Neural cell (in vitro differentiated cells): Measurements from ENCODE around the gene SEC16A. TPM values are rescaled to one million over a fixed set of nuclear protein-coding genes. Genes with fewer than 3 reads are reported as not detected.

Source experiments
- H2AFZ ChIP-seq: fragments of 200-600, 300-800 bp; sonication (generic), shearing (Covaris generic); 2 replicates; pipeline ENCODE4 v1.6.0; 2014; ENCODE audit warnings: low read depth, mild to moderate bottlenecking, antibody characterized with exemption, low read length, moderate library complexity
- H3F3A ChIP-seq: fragments of 200-600 bp; shearing (Covaris generic); 2 replicates; pipeline ENCODE4 v1.6.1; 2016; ENCODE audit warnings: mild to moderate bottlenecking, moderate library complexity, mixed read lengths, antibody characterized with exemption, low read length; ENCODE audit not compliant: insufficient read depth, poor library complexity, severe bottlenecking
- H3K27ac ChIP-seq: fragments of 200-600, 300-800 bp; sonication (generic), shearing (Covaris generic); 2 replicates; pipeline ENCODE4 v1.5.1; 2014; ENCODE audit warnings: mild to moderate bottlenecking, low read length, moderate library complexity
- H3K27me3 ChIP-seq: fragments of 300-800, 200-600 bp; sonication (generic), shearing (Covaris generic); 2 replicates; pipeline ENCODE4 v1.6.0; 2014; ENCODE audit warnings: mild to moderate bottlenecking, low read depth, low read length, moderate library complexity; ENCODE audit not compliant: insufficient read depth
- H3K36me3 ChIP-seq: fragments of 300-800, 200-600 bp; sonication (generic), shearing (Covaris generic); 2 replicates; pipeline ENCODE4 v1.5.1; 2014; ENCODE audit warnings: mild to moderate bottlenecking, antibody characterized with exemption, low read length, moderate library complexity; ENCODE audit not compliant: insufficient read depth
- H3K4me2 ChIP-seq: fragments of 300-800, 200-600 bp; sonication (generic), shearing (Covaris generic); 2 replicates; pipeline ENCODE4 v1.6.0; 2014; ENCODE audit warnings: mild to moderate bottlenecking, low read length
- H3K4me3 ChIP-seq: fragments of 300-800, 200-600 bp; sonication (generic), shearing (Covaris generic); 2 replicates; pipeline ENCODE4 v1.5.1; 2014; ENCODE audit warnings: mild to moderate bottlenecking, low read length, moderate library complexity
- H3K79me2 ChIP-seq: fragments of 200-600 bp; shearing (Covaris generic); replicated peaks from 2 replicates; pipeline ENCODE4 v1.6.0; 2014; ENCODE audit warnings: mild to moderate bottlenecking, low read length, moderate library complexity; ENCODE audit not compliant: insufficient read depth
- H3K9ac ChIP-seq: fragments of 300-800, 200-600 bp; sonication (generic), shearing (Covaris generic); 2 replicates; pipeline ENCODE4 v1.6.1; 2016; ENCODE audit warnings: mild to moderate bottlenecking, low read length, mixed read lengths
- H3K9me2 ChIP-seq: fragments of 200-600 bp; shearing (Covaris generic); 2 replicates; pipeline ENCODE4 v1.6.1; 2016; ENCODE audit warnings: mild to moderate bottlenecking, low read length, mixed read lengths; ENCODE audit not compliant: insufficient read depth
- H3K9me3 ChIP-seq: fragments of 200-600, 300-800 bp; sonication (generic), shearing (Covaris generic); 2 replicates; pipeline ENCODE4 v1.6.1; 2016; ENCODE audit warnings: mild to moderate bottlenecking, mixed run types, low read length, moderate library complexity, mixed read lengths
- H4K20me1 ChIP-seq: fragments of 200-600 bp; shearing (Covaris generic); 2 replicates; pipeline ENCODE4 v1.6.1; 2016; ENCODE audit warnings: mild to moderate bottlenecking, mixed run types; ENCODE audit not compliant: insufficient read depth
- CTCF ChIP-seq: fragments of 450-650 bp; IDR thresholded peaks from 2 replicates; pipeline ENCODE4 v1.5.1; 2014; ENCODE audit warnings: antibody characterized with exemption, mild to moderate bottlenecking, moderate library complexity; ENCODE audit not compliant: poor library complexity, severe bottlenecking
- EP300 ChIP-seq: fragments of 450-650 bp; conservative IDR thresholded peaks from 2 replicates; pipeline ENCODE4 v1.6.1; 2014; ENCODE audit warnings: antibody characterized with exemption, mild to moderate bottlenecking, moderate library complexity; ENCODE audit not compliant: poor library complexity, severe bottlenecking
- EZH2 ChIP-seq: fragments of 200-600, 300-800 bp; shearing (Covaris generic), sonication (generic); IDR thresholded peaks from 2 replicates; pipeline ENCODE4 v1.6.1; 2014; ENCODE audit warnings: antibody characterized with exemption, low read length, borderline replicate concordance, mild to moderate bottlenecking; ENCODE audit not compliant: insufficient read depth, poor library complexity, severe bottlenecking
- MXI1 ChIP-seq: fragments of 450-650 bp; conservative IDR thresholded peaks from 2 replicates; pipeline ENCODE4 v1.6.1; 2014; ENCODE audit warnings: antibody characterized with exemption, mild to moderate bottlenecking; ENCODE audit not compliant: poor library complexity, severe bottlenecking
- POLR2AphosphoS5 ChIP-seq: IDR thresholded peaks from 2 replicates; pipeline ENCODE4 v1.6.1; 2012
- RAD21 ChIP-seq: fragments of 450-650 bp; conservative IDR thresholded peaks from 2 replicates; pipeline ENCODE4 v1.6.1; 2014; ENCODE audit warnings: antibody characterized with exemption, mild to moderate bottlenecking, moderate library complexity
- REST ChIP-seq: IDR thresholded peaks from 2 replicates; pipeline ENCODE4 v1.6.1; 2012; ENCODE audit warnings: borderline replicate concordance
- SMC3 ChIP-seq: fragments of 450-650 bp; conservative IDR thresholded peaks from 2 replicates; pipeline ENCODE4 v1.6.1; 2014; ENCODE audit warnings: antibody characterized with exemption, mild to moderate bottlenecking, moderate library complexity; ENCODE audit not compliant: poor library complexity
- TAF1 ChIP-seq: IDR thresholded peaks from 2 replicates; pipeline ENCODE4 v1.6.1; 2012; ENCODE audit warnings: low read depth
- polyA plus RNA-seq: library from polyadenylated mRNA; depleted of rRNA; stranded (reverse); fragments of >200 nt; gene quantifications from 2 replicates; pipeline ENCODE4 v1.2.3, GENCODE V29; 2014

The SEC16A gene
- polyA plus RNA-seq, 1 donor from 2014 or later, result 15.4 TPM

DNA sequence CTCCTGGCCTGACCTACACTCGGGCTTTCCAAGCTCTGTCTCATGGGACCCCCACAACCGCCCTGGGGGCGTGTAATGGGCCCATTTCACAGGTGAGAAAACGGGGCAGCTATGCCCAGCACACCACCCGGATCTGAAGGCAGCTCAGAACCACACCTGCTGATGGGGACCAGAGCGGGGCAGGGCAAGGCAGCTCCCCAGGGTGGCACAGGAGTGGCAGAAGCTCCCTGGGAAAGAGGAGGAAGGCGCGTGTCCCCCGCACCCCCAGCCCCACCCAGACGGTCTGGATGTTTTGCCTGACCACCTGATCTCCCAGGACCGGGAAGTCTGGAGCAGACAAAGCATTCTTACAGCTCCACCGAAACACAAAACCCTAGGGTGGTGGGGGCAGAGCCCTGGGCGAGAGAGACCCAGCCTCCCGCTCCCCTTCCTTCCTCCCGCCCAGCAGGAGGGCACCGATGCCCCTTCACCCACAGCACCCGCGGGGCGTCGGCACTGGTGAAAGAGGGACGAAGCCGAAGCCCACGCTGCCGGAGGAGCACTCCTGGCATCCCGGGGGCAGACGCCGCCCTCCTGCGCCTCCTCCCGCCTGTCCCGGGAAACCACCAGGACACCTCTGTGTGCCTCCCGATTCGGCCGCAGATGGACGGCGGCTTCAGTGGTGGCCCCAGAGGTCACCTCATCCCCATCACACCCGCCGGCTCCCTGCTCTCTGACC is 48.5 kb upstream of the SEC16A start:
- Histone ChIP-seq H3F3A (no peaks in the 10 kb centered on the region), H3K79me2 (peaks cover 75% of the 10 kb centered on the region), H3K27me3 (no peaks in the 10 kb centered on the region), H3K9me3 (no peaks in the 10 kb centered on the region), H2AFZ (no peak overlapping the region), H3K4me3 (no peak overlapping the region), H3K9ac (no peak overlapping the region), H3K36me3 (no peaks in the 10 kb centered on the region), H3K9me2 (no peaks in the 10 kb centered on the region), H3K4me2 (no peak overlapping the region), H4K20me1 (no peaks in the 10 kb centered on the region), H3K27ac (no peak overlapping the region)
- no peak for TF ChIP-seq MXI1

- no peaks in the 10 kb centered on the region for H3K27me3 ChIP-seq
- H3K9me3 ChIP-seq, result no peaks in the 10 kb centered on the region
- H3K9me2 ChIP-seq, result no peaks in the 10 kb centered on the region
- H3K4me2 ChIP-seq, result no peak overlapping the region
- H2AFZ ChIP-seq, result no peak overlapping the region
- H3F3A ChIP-seq, result no peaks in the 10 kb centered on the region
- H4K20me1 ChIP-seq, result no peaks in the 10 kb centered on the region
- H3K9ac ChIP-seq, result no peak overlapping the region
- no peaks in the 10 kb centered on the region for H3K36me3 ChIP-seq
- no peak overlapping the region for H3K27ac ChIP-seq
- H3K79me2 ChIP-seq, result peaks cover 73% of the 10 kb centered on the region
- H3K4me3 ChIP-seq, result no peak overlapping the region
- TF ChIP-seq EZH2, result no peak
- TF ChIP-seq RAD21, result no peak
- no peak for TF ChIP-seq CTCF
- no peak for TF ChIP-seq TAF1
- TF ChIP-seq POLR2AphosphoS5, result no peak
- no peak for TF ChIP-seq REST
- TF ChIP-seq EP300, result no peak
- no peak for TF ChIP-seq MXI1
- no peak for TF ChIP-seq SMC3
Measured at GRCh38 chr9:136530461-136531089, 47.7 kb upstream of the SEC16A start.
